Tibial artery (tissue), 4 donors: ENCODE data around the gene FAAH.

ENCODE experiments used
- DNase-seq, 2 donors: peaks; one replicate each; pipeline ENCODE4 v3.0.0-alpha.2; 2019
- H3K27ac ChIP-seq, 2 donors: fragments of 200-600 bp; sonication (generic) in 1 of 2; 1 replicate in 1 of 2; 2 replicates in 1 of 2; pipeline ENCODE4 v1.5.1; 2018 to 2019; ENCODE audit warnings: mild to moderate bottlenecking in 1 of 2
- H3K27me3 ChIP-seq, 2 donors: fragments of 200-600 bp; sonication (generic) in 1 of 2; one replicate each; pipeline versions ENCODE4 v1.5.1 to v1.6.0; 2016 to 2019
- H3K36me3 ChIP-seq, 3 donors: fragments of 200-600 bp; sonication (generic) in 2 of 3; one replicate each; pipeline ENCODE4 v1.5.1; 2016 to 2019; ENCODE audit warnings: mild to moderate bottlenecking in 2 of 3
- H3K4me1 ChIP-seq, 4 donors: fragments of 200-600 bp; sonication (generic) in 2 of 4; 1 replicate in 3 of 4; 2 replicates in 1 of 4; pipeline ENCODE4 v1.5.1; 2016 to 2019
- H3K4me3 ChIP-seq, 2 donors: fragments of 200-600 bp; sonication (generic) in 1 of 2; 1 replicate in 1 of 2; 2 replicates in 1 of 2; pipeline ENCODE4 v1.5.1; 2018 to 2019; ENCODE audit warnings: mild to moderate bottlenecking in 2 of 2
- H3K9me3 ChIP-seq, 3 donors: fragments of 200-600 bp; sonication (generic) in 1 of 3; one replicate each; pipeline ENCODE4 v1.5.1; 2016 to 2019
- CTCF ChIP-seq, 2 experiments: fragments of 200-600 bp in 1 of 2; fragments of 450-650 bp in 1 of 2; IDR thresholded peaks; one replicate each; pipeline ENCODE4 v1.5.1; 2017 to 2019; ENCODE audit warnings: antibody characterized with exemption in 2 of 2, mild to moderate bottlenecking in 1 of 2, moderate library complexity in 1 of 2
- intact Hi-C: fragments of 100-400 bp; cut with DNase I; formaldehyde crosslinking; loops from one replicate; pipeline ENCODE4 v1.15.0; 2023; ENCODE audit warnings: low total_unique reads

FAAH gene

GRCh38 chr1:46423574-46424240, 29.6 kb downstream of the FAAH start:
- no peak for DNase-seq
- Histone ChIP-seq H3K4me3 (no peak overlapping the region), H3K9me3 (no peaks in the 10 kb centered on the region), H3K36me3 (no peaks in the 10 kb centered on the region), H3K4me1 (no peaks in the 10 kb centered on the region), H3K27me3 (peaks cover 0 to 35% of the 10 kb centered on the region in 2 donors), H3K27ac (no peak overlapping the region)
- intact Hi-C loops, result no loop called here
- TF ChIP-seq CTCF (IDR thresholded peaks at IDR 0.05), result no peak

- Histone ChIP-seq H3K27ac (no peak overlapping the region), H3K9me3 (no peaks in the 10 kb centered on the region), H3K36me3 (no peaks in the 10 kb centered on the region), H3K4me1 (no peaks in the 10 kb centered on the region), H3K27me3 (peaks cover 0 to 46% of the 10 kb centered on the region in 2 donors), H3K4me3 (no peak overlapping the region)
- intact Hi-C loops, result no loop called here
- no peak for DNase-seq
- TF ChIP-seq CTCF (IDR thresholded peaks at IDR 0.05), result no peak
Measured at GRCh38 chr1:46424730-46425129, 30.6 kb downstream of the FAAH start.

- H3K36me3 ChIP-seq, result no peaks in the 10 kb centered on the region
- no peak for TF ChIP-seq CTCF (IDR thresholded peaks at IDR 0.05)
- intact Hi-C loops, result no loop called here
Measured at GRCh38 chr1:46425726-46426125, 31.6 kb downstream of the FAAH start.

GRCh38 chr1:46427541-46427940, 33.4 kb downstream of the FAAH start:
- DNase-seq, result no peak
- Histone ChIP-seq H3K4me3 (no peak overlapping the region), H3K27me3 (peaks cover 0 to 44% of the 10 kb centered on the region in 2 donors), H3K27ac (no peak overlapping the region), H3K9me3 (no peaks in the 10 kb centered on the region), H3K36me3 (no peaks in the 10 kb centered on the region), H3K4me1 (no peaks in the 10 kb centered on the region)
- TF ChIP-seq CTCF (IDR thresholded peaks at IDR 0.05), result no peak
- intact Hi-C loops, result no loop called here

More at GRCh38 chr1:46425726-46426125, 31.6 kb downstream of the FAAH start:
- DNase-seq, result no peak
- Histone ChIP-seq H3K9me3 (no peaks in the 10 kb centered on the region), H3K27me3 (peaks cover 0 to 46% of the 10 kb centered on the region in 2 donors), H3K4me3 (no peak overlapping the region), H3K27ac (no peak overlapping the region), H3K4me1 (no peaks in the 10 kb centered on the region)

GRCh38 chr1:46429436-46429835, 35.3 kb downstream of the FAAH start:
- DNase-seq, result no peak
- no peak for TF ChIP-seq CTCF (IDR thresholded peaks at IDR 0.05)
- no peaks in the 10 kb centered on the region for H3K9me3 ChIP-seq
- intact Hi-C loops, result no loop called here
- H3K4me3 ChIP-seq, result no peak overlapping the region
- H3K27me3 ChIP-seq, result peaks cover 0 to 29% of the 10 kb centered on the region in 2 donors
- no peak overlapping the region for H3K27ac ChIP-seq
- H3K36me3 ChIP-seq, result no peaks in the 10 kb centered on the region
- H3K4me1 ChIP-seq, result no peaks in the 10 kb centered on the region
